HG03439 (cell line): ENCODE data around the gene CD52.
"Not testable (repeated sequence)": the region's sequence is repeated elsewhere in the genome, so short reads cannot be mapped to it uniquely, and the experiment has no call there.

Source experiments
- ATAC-seq: cut with Tn5 transposase; IDR thresholded peaks from one replicate; pipeline ENCODE4 v1.9.1; 2021; ENCODE audit warnings: mild to moderate bottlenecking, moderate library complexity; ENCODE audit not compliant: unreplicated experiment

Gene CD52

DNA sequence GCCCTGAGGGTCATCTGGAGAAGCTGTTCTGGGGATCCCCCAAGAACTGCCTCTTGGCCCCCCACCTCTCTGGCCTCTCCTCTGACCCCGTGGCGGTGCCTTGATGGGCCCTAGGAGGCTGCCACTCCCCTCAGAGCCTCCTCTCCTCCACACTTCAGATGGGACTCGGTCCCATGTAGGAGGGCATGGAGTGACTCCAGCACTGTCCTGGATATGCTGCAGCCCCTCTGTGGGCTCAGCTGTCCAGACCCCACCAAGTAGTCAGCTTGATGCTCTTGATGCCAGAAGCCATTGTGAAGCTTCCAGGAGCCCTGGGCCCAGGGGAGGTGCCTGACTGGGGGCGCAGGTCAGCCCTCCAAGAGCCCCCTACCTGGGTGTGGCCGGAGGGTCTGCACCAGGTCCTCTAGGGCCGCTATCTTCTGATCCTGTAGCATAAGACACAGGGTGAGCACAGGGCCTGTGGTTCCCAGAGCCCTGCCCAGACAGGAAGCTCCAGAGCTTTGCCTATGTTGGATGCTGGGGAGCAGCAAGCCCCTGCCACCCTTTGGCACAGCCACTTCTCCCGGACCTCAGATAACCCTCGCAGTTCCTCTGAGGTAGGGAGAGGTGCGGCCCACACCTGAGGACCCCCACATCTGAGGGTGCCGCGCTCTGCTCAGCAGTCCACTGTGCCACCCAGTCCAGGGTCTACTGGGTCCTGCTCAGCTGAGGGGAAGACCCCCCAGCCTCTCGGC is 20.5 kb upstream of the CD52 start:
- ATAC-seq, result no peak

DNA sequence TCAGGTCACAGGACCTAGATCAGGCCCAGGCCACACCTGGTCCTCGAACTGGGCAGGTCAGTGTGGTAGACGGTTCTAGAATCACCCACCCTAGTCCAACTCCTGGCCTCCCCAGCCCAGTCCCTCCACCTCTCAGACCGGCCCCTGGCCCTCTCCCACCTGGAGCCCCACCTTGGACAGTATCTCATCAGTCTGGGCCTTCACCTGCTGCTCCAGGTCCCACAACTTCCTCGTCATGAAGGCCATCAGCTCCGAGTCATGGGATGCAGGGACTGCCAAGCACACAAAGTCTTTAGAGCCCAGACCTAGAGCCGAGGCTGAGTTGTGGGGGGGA is 20.0 kb upstream of the CD52 start:
- ATAC-seq, result no peak

DNA sequence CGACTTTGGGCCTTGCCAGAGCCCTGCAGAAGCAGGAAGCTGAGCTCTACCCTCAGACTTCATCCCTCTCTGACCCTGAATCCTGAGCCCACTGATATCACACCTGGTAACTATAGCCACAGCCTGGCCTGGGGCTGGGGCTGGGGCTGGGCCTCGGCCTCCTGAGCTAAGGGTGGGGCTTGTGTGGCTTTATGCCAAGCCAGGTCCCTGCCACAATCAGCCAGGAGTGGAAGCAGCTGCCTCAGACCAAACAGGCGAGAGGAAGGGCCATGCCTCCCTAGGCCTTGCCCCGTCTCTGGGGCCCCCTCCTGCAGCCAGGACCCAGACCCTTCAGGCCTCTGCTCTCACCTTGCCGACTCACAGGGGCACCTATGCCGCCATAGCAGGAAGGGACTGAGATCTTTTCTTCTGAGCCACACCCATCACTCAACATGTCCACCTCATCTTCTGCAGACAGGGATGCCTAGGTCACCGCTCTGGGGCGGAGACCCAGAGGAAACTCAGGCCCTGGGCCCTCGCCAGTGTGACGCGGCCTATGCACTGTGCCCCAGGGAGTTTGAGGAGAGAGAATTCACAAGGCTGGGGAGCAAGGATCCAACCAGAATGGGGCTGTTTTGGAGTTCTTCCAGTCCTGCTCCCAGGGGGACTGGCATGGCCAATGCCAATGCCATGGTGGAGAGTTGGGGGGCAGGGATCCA is 17.0 kb upstream of the CD52 start:
- ATAC-seq, result no peak

DNA sequence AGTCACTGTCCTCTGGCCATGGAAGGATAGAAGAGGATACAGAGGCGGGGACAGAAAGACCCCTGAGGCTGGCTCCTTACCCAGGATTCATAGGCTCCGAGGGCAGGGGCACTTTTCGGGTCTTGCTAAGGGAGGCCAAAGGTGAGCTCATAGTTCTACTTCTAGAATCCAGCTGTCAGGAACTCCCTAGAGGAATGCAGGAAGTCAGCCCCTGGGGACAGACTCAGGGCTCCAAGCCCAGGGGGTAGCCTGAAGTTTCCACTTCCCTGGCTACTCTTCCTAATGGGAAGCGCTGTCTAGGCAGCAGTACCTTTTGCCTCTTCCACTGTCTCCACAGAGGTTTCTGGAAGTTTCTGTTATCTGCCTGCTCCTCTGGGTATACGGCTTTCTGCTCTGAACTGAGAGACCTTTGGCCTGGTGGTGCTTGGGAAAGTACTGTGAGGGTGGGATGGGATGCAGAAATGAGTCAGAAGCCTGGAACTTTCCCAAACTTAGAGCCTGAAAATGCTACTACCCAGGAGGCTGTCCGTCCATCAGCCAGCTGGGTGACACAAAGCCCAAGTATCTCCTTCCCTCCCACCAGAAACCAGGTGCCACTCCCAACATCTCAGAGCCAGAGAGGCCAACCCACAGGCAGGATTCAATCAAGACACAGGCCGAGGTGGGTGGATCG is 14.9 kb upstream of the CD52 start:
- no peak for ATAC-seq

DNA sequence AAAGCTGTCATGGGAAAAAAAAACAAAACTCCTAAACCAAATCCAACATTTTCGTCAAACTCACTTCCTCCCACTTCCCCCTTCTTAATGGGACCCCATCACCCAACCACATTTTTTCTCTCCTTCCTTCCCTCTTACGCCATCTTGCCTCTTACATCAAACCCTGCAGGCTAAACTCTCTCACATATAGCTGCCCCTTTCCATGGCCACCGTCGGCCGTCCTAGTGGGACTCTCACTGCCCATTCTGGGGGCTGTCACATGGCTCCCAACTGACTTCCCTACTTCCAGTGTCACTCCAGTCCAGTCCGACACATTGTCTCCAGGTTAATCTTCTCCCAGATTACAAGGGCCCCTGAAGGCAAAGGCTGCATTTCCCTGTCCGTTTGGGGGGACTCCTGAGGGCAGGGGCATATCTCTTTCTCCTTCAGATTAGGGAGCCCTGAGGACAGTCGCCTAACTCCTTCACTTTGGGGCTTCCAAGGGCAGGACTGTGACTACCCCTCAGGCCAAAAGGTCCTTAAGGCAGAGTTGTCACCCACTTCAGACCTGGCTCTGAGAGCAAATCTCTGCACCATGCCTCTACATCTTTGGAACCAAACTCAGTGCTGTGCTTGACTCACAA is 12.0 kb upstream of the CD52 start:
- ATAC-seq, result peak; percentile 8

DNA sequence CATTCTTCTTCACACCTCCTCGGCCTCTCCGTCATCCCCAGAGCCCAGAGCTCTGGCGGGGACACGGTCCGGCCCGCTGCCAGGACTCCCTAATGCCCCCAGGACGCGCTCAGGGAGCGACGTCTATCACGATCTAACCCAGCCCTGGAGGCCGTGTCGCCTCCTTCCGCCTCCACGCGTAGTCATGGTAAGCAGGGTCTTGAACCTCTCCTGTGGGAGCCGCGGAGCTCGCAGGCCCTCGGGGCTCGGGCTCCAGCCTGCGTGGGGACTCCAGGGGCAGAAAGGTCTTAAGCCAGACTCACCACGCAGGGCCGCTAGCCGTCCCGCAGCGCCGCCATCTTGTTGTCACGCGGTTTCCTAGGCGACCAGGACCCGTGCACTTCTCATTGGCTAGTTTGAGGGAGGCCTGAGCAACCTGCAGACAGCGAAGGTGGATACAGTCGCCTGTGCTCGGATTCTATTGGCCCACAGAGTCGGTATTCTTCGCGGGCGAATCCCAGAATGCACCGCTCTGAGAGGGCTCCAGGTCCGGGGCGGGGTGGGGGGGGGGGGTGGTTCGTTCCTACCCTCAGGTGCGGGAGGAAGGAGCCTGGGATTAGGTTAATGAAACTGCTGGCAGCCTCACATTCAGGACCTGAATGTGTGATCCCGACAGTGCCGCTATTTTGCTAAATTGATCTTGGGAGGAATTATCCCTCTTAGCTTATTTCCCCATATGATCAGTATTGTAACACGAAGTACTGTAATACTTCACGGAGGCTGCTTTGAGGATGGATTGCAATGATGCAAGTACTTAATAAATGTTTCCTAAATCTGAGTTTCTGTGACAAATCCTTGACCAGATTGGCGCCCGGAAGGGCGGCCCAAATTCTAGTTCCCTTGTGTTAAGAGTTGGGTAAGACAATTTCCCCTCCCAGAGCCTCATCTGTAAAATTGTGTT is 11.2 kb upstream of the CD52 start, which contains the start of gene UBXN11:
Gene UBXN11, minus strand, starts transcription at position 347 of the 940 bp plus-strand sequence. CDS start 3,753 bp downstream, outside the sequence.
- ATAC-seq, result peak; percentile 99

DNA sequence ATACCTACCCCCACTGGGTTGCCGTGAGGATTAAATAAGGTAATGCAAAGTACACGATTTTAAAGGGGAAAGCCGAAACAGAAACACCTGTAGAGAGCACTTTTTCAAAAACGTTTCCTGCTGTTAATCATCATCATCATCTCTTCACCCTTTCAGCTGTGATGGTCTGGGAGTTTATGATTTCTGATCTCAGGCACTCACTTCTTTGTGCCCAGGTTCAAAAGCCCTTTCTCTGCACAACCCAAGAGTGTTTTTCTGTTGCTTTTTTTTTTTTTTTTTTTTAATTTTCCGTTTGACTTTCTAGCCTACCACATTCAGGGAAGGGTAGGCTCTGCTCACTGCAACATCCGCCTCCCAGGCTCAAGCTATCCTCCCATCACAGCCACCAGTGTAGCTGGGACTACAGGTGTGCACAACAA is 10.4 kb upstream of the CD52 start:
- no peak for ATAC-seq

DNA sequence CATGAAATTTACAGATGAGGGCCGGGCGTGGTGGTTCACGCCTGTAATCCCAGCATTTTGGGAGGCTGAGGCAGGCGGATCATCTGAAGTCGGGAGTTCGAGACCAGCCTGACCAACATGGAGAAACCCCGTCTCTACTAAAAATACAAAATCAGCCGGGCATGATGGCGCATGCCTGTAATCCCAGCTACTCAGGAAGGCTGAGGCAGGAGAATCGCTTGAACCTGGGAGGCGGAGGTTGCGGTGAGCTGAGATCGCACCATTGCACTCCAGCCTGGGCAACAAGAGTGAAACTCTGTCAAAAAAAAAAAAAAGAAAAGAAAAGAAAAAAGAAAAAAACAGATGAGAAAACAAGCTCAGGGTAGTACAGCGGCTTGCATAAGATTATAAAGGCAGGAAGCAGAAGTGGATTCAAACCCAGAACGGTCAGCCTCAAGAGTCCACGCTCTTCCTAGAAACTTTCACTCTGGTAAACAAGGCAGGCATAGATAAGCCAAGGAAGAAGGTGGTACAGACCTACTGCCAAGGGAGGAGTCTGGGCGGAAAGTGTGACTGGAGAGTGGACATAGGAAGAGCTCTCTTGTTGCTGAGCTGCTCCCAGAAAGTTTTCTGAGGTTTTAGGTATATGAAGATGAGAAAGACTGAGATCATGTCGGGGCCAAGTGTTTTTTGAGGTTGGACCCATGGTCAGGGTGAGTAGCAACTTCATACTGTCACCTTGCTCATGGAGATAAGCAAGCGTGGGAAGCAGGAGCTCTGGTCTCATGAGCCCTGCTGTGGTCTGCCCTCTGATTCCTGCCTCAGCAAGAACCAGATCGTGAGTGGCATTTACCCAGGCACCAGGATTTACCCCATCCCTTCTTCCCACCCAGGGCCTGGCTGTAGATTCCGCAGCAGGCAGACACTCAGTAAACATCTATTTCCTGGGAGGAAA is 9.5 kb upstream of the CD52 start:
- not testable (repeated sequence) for ATAC-seq

DNA sequence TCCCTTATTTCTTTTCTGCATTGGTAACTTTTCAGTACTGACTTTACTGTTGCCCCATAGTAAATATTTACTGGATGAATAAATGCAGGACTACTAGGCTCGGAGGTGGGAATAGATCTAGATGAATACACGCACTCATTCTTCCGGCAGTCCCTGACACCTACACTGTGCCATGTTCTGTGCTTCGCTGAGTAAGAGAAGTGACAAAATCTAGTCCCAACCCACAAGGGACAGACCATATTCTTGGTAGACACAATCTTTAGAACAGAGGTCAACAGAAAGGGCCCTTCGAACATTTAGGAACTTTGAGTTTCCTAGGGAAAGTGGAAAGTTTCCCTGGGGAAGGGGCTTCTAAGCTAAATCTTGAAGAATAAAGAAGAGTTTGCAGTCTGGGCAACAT is 3.3 kb upstream of the CD52 start:
- no peak for ATAC-seq

DNA sequence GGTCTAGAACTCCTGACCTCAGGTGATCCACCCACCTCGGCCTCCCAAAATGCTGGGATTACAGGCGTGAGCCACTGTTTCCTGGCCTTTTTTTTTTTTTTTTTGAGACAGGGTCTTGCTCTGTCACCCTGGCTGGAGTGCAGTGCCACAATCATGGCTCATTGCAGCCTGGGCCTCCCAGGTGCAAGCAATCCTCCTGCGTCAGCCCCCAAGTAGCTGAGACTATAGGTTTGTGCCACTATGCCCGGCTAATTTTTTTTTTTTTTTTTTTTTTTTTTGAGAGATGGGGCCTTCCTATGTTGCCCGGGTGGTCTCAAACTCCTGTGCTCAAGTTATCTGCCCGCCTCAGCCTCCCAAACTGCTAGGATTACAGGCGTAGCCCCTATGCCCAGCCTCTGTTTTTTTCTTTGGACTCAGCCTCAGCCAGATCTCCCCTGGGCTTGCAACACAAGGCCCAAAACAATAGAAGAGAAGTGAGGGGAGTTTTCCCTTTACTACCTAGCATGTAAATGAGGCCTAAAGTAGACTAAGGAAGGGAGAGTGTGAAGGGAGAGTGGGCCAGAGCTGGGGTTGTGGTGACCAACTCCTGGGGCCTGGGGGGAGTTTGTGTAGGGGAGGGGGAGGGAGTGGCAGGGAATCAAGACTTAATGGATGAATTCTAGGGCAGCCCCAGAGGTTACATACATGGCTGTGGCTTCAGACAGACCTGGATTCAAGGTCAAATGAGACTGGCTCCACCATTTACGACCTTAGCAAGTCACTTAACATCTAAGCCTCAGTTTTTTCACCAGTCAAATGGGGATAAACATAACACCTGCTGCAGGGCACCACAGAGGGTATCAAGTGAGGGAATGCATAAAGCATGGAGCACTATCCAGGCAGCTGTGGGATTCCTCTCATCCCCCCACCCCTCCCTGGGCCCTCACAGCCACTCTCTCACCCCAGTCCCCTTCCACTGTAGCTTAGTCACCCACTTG is 1.6 kb upstream of the CD52 start:
- ATAC-seq, result no peak

DNA sequence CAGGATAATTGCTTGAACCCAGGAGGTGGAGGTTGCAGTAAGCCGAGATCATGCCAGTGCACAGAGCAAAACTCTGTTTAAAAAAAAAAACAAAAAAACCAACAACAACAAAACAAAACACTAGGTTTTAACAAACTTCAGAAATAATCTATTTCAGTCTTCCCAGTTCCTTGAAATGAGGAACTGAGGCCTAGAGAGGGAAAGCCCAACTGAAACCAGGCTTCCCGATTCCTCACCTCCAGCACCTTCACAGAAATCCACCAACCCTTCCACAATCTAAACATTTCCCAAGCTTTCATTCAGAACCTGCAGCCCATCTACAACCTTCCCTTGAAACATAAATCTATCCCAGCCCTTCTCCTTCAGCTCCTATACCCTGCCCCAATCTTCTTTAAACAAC is 612 bp upstream of the CD52 start:
- ATAC-seq, result no peak

DNA sequence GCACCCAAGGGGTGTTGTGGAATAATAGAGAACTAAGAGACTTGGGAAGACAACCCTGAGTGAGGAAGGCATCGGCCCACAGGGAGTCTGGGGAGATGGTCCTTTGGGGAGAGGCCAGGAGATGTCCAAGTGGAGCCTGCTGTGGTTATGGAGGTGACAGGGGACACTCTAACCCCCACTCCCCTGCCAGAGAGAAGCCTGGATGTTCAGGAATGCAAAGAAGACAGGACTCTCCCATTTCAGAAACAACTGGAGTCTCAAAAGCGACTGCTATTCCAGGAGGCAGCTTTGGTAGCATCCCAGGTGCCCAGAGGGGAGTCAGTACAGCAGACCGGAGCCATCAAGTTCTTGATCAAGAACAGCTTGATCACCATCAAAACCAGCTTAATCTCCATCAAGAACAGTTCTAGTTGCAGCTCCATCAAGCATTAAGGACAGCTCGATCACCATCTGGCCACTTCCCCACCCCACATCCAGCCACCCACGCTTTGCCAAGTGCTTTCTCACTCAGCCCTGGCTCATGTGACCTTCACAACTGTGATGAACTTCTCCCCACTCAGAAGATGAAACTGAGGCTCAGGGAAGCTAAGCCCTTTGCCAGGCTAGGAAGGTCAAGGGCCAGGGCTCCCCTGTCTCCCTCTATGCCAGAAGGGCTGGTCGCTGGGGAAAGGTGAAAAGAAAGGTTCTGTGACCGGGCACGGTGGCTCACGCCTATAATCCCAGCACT is 743 bp downstream of the CD52 start:
- ATAC-seq, result no peak

DNA sequence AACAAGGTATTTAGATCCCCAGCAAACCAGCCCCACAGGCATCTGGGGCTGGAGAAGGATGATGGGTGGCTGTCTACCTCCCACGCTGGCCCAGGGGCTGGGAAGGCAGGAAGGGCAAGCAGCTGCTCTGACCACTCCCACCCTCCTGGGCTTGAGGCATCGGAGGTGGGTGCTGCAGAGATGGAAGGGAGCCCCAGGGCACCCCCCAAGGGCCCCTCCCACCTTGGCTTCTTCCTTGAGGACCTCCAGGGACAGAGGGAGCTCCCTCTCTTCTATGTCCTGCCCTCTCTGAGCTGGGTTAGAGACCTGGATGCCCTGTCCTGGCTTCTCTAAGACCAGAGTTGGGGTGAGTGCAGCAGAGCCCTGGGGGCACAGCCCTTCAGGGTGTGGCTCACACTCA is 3.1 kb downstream of the CD52 start:
- no peak for ATAC-seq

DNA sequence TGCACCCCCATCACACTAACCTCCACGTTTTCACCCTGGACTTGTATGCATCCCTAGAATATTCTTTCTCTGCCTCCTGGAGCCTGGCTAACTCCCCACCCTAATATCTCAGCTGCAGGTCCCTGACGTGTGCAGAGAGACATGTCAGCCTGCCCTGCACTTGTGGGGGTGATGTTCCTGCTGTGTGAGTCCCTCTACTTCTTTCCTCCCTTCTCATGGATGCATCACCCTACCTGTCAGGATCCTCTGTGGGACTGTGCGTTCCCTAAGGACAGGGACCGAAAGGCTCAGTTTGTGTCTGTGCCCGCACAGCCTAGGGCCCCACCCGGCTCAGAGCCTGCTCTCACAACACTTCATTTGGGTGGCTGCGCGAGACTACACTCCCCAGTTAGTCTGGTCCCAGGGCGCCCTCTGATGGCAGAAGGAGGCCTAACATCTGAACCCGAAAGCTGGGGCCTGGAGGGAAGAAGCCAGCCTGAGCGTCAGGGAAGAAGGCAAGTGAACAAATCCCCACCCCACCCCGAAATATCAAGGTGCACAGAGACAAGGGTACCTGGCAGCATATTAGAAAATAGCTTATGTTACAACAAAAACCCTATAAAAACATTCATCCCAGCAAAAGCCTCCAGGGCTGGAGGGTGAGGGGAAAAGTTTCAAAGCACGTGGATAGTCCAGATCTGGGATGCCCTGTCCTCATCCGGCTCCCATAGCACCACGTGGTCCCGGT is 3.7 kb downstream of the CD52 start:
- ATAC-seq, result no peak

DNA sequence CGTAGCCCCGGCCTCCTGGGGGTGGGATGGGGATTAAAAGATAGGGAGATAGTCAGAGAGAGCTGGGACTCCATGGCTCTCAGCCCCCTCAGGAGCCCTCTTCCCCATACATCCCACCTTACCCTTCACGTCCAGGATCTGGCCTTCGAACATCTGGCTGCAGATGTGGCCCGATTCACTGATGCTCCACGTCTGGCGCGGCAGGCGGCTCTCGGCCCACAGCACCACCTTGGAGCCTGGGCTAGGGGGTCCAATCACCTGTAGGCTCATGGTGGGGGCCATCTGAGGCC is 4.2 kb downstream of the CD52 start:
- ATAC-seq, result no peak

DNA sequence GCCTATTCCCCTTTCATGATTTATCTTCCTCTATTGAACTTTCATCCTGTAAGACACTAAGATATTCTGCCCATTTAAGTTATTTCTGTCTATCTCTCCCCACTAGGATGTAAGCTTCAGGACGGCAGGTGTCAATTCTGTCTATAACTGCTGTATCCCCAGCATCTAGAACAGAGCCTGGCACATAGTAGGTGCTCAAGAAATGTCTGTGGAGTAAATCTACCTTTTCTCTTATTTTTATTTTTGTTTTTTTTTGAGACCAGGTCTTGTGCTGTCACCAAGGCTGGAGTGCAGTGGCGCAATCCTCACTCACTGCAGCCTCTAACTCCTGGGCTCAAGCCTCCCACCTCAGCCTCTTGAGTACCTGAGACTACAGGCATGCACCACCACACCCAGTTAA is 5.6 kb downstream of the CD52 start:
- ATAC-seq, result no peak

DNA sequence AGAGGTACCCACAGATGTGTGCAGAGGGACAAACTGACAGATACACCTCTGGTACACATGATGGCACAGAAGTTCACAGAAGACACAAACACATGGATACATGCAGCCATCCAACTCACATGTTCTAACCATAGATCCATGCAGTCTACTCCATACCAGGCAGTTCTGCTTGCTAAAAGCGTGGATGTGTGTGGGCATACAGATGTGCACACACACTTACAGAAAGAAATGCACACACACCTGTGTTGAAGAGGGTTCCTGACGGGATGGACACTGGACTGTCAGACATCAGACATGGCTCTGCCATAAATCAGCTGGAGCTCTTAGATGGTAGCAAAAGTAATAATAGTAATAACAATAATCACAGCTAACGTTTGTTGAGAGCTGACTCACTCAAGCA is 6.8 kb downstream of the CD52 start:
- no peak for ATAC-seq
